Stimulated activated effector memory CD8-positive, alpha-beta T cell treated with anti-CD3 and anti-CD28 coated beads, Interleukin-12 subunit alpha, Interleukin-12 subunit beta, amount 100 ng/mL, for 72 hours (primary cell): ENCODE data around the gene LRRC45.

Source experiments
- ATAC-seq: fragments of 150-1000 bp; cut with Tn5 transposase; 2 replicates; pipeline ENCODE4 v1.10.0; 2021
- DNase-seq, 2 donors: peaks; one replicate each; pipeline ENCODE4 v3.0.0; 2021 to 2022; ENCODE audit warnings: low spot score in 2 of 2
- H3K27ac Mint-ChIP-seq: one replicate; pipeline ENCODE4 v1.8.0; 2022; ENCODE audit warnings: mild to moderate bottlenecking, mixed read lengths
- H3K36me3 Mint-ChIP-seq: one replicate; pipeline ENCODE4 v1.8.0; 2022; ENCODE audit warnings: mild to moderate bottlenecking, mixed read lengths
- H3K4me1 Mint-ChIP-seq: one replicate; pipeline ENCODE4 v1.8.0; 2022; ENCODE audit warnings: mixed read lengths
- H3K4me3 Mint-ChIP-seq: one replicate; pipeline ENCODE4 v1.8.0; 2022; ENCODE audit warnings: mild to moderate bottlenecking, mixed read lengths
- H3K9me3 Mint-ChIP-seq: one replicate; pipeline ENCODE4 v1.8.0; 2022; ENCODE audit warnings: mixed read lengths

Gene LRRC45

GRCh38 chr17:81990836-81991683 is 32.0 kb upstream of the LRRC45 start:
- ATAC-seq (no peak), DNase-seq (no peak)
- no peaks in the 10 kb centered on the region for H3K9me3 Mint-ChIP-seq
- no peak overlapping the region for H3K4me3 Mint-ChIP-seq
- H3K36me3 Mint-ChIP-seq = peaks cover 10% of the 10 kb centered on the region
- H3K4me1 Mint-ChIP-seq = peaks cover 12% of the 10 kb centered on the region
- H3K27ac Mint-ChIP-seq = peak overlapping the region; percentile 46

GRCh38 chr17:81991684-81992305 is 31.3 kb upstream of the LRRC45 start:
- DNase-seq (no peak), ATAC-seq (no peak)
- Mint-ChIP-seq H3K4me3 (no peak overlapping the region), H3K9me3 (no peaks in the 10 kb centered on the region), H3K27ac (no peak overlapping the region), H3K36me3 (peaks cover 7% of the 10 kb centered on the region), H3K4me1 (peaks cover 7% of the 10 kb centered on the region)

- peaks cover 7% of the 10 kb centered on the region for H3K4me1 Mint-ChIP-seq
- no peaks in the 10 kb centered on the region for H3K9me3 Mint-ChIP-seq
- H3K4me3 Mint-ChIP-seq = no peak overlapping the region
- peaks cover 7% of the 10 kb centered on the region for H3K36me3 Mint-ChIP-seq
- DNase-seq (no peak), ATAC-seq (no peak)
- H3K27ac Mint-ChIP-seq = no peak overlapping the region
Measured at GRCh38 chr17:81992306-81993102, 30.6 kb upstream of the LRRC45 start.

- H3K36me3 Mint-ChIP-seq = peaks cover 7% of the 10 kb centered on the region
Measured at GRCh38 chr17:81993729-81994592, 29.1 kb upstream of the LRRC45 start.

GRCh38 chr17:81994593-81995462 is 28.3 kb upstream of the LRRC45 start:
- Mint-ChIP-seq H3K4me1 (peaks cover 7% of the 10 kb centered on the region), H3K9me3 (no peaks in the 10 kb centered on the region), H3K27ac (no peak overlapping the region), H3K36me3 (peaks cover 7% of the 10 kb centered on the region), H3K4me3 (no peak overlapping the region)
- DNase-seq (no peak), ATAC-seq (no peak)

More at GRCh38 chr17:81993729-81994592, 29.1 kb upstream of the LRRC45 start:
- H3K4me1 Mint-ChIP-seq = peaks cover 7% of the 10 kb centered on the region
- no peaks in the 10 kb centered on the region for H3K9me3 Mint-ChIP-seq
- ATAC-seq (no peak), DNase-seq (no peak)
- H3K4me3 Mint-ChIP-seq = no peak overlapping the region
- H3K27ac Mint-ChIP-seq = no peak overlapping the region

- H3K4me1 Mint-ChIP-seq = peaks cover 3% of the 10 kb centered on the region
- H3K27ac Mint-ChIP-seq = no peak overlapping the region
Measured at GRCh38 chr17:81995463-81996231, 27.5 kb upstream of the LRRC45 start.

GRCh38 chr17:81996232-81996756 is 26.8 kb upstream of the LRRC45 start:
- no peak for ATAC-seq
- no peak for DNase-seq
- H3K4me3 Mint-ChIP-seq = no peak overlapping the region
- peaks cover 7% of the 10 kb centered on the region for H3K36me3 Mint-ChIP-seq
- H3K4me1 Mint-ChIP-seq = no peaks in the 10 kb centered on the region
- H3K27ac Mint-ChIP-seq = no peak overlapping the region
- no peaks in the 10 kb centered on the region for H3K9me3 Mint-ChIP-seq

More at GRCh38 chr17:81995463-81996231, 27.5 kb upstream of the LRRC45 start:
- no peaks in the 10 kb centered on the region for H3K9me3 Mint-ChIP-seq
- ATAC-seq (no peak), DNase-seq (no peak)
- H3K36me3 Mint-ChIP-seq = peaks cover 7% of the 10 kb centered on the region
- H3K4me3 Mint-ChIP-seq = no peak overlapping the region

GRCh38 chr17:81996757-81997441 is 26.2 kb upstream of the LRRC45 start:
- no peak for DNase-seq
- H3K4me3 Mint-ChIP-seq = no peak overlapping the region
- no peak for ATAC-seq
- no peaks in the 10 kb centered on the region for H3K9me3 Mint-ChIP-seq
- H3K27ac Mint-ChIP-seq = no peak overlapping the region
- H3K4me1 Mint-ChIP-seq = no peaks in the 10 kb centered on the region
- peaks cover 7% of the 10 kb centered on the region for H3K36me3 Mint-ChIP-seq

GRCh38 chr17:81998212-81998611 is 24.9 kb upstream of the LRRC45 start:
- no peaks in the 10 kb centered on the region for H3K4me1 Mint-ChIP-seq
- ATAC-seq (no peak), DNase-seq (no peak)
- no peaks in the 10 kb centered on the region for H3K9me3 Mint-ChIP-seq
- H3K4me3 Mint-ChIP-seq = no peak overlapping the region
- H3K27ac Mint-ChIP-seq = no peak overlapping the region
- peaks cover 7% of the 10 kb centered on the region for H3K36me3 Mint-ChIP-seq

GRCh38 chr17:81998691-81999438 is 24.2 kb upstream of the LRRC45 start:
- no peaks in the 10 kb centered on the region for H3K4me1 Mint-ChIP-seq
- no peak for DNase-seq
- H3K36me3 Mint-ChIP-seq = peaks cover 7% of the 10 kb centered on the region
- no peak overlapping the region for H3K4me3 Mint-ChIP-seq
- ATAC-seq = no peak
- H3K27ac Mint-ChIP-seq = no peak overlapping the region
- H3K9me3 Mint-ChIP-seq = no peaks in the 10 kb centered on the region

GRCh38 chr17:81999587-81999975 is 23.5 kb upstream of the LRRC45 start:
- H3K36me3 Mint-ChIP-seq = peaks cover 7% of the 10 kb centered on the region
- H3K4me3 Mint-ChIP-seq = no peak overlapping the region
- ATAC-seq (no peak), DNase-seq (no peak)
- H3K9me3 Mint-ChIP-seq = no peaks in the 10 kb centered on the region
- no peaks in the 10 kb centered on the region for H3K4me1 Mint-ChIP-seq
- H3K27ac Mint-ChIP-seq = no peak overlapping the region

GRCh38 chr17:81999976-82000802 is 22.9 kb upstream of the LRRC45 start:
- ATAC-seq = no peak
- no peak for DNase-seq
- H3K4me1 Mint-ChIP-seq = no peaks in the 10 kb centered on the region
- no peak overlapping the region for H3K4me3 Mint-ChIP-seq
- no peak overlapping the region for H3K27ac Mint-ChIP-seq
- no peaks in the 10 kb centered on the region for H3K9me3 Mint-ChIP-seq
- H3K36me3 Mint-ChIP-seq = peaks cover 7% of the 10 kb centered on the region
